Gastrocnemius medialis (tissue), 4 donors: ENCODE data around the gene TMEM53. TPM values are rescaled to one million over a fixed set of nuclear protein-coding genes. Genes with fewer than 3 reads are reported as not detected.

ENCODE experiments used
- ATAC-seq, 2 donors: fragments of 150-250 bp; one replicate each; pipeline ENCODE4 v1.9.1; 2016
- DNase-seq, 2 donors: peaks; one replicate each; pipeline ENCODE4 v3.0.0-alpha.2; 2019
- H3K27ac ChIP-seq, 4 donors: fragments of 200-600 bp; sonication (generic); 1 replicate in 1 of 4; 2 replicates in 3 of 4; pipeline ENCODE4 v1.5.1; 2016 to 2018; ENCODE audit warnings: mild to moderate bottlenecking in 2 of 4, moderate library complexity in 1 of 4
- H3K27me3 ChIP-seq, 3 donors: fragments of 200-600 bp; sonication (generic) in 2 of 3; 1 replicate in 1 of 3; 2 replicates in 2 of 3; pipeline versions ENCODE4 v1.5.1 to v1.6.0; 2016 to 2019; ENCODE audit warnings: mild to moderate bottlenecking in 1 of 3, moderate library complexity in 1 of 3
- H3K36me3 ChIP-seq, 2 donors: fragments of 200-600 bp; sonication (generic) in 1 of 2; one replicate each; pipeline ENCODE4 v1.5.1; 2017 to 2018
- H3K4me1 ChIP-seq, 2 donors: fragments of 200-600 bp; sonication (generic) in 1 of 2; one replicate each; pipeline ENCODE4 v1.5.1; 2016 to 2017; ENCODE audit warnings: mild to moderate bottlenecking in 2 of 2
- H3K4me3 ChIP-seq, 4 donors: fragments of 200-600 bp; sonication (generic) in 3 of 4; 1 replicate in 1 of 4; 2 replicates in 3 of 4; pipeline ENCODE4 v1.5.1; 2016 to 2019; ENCODE audit warnings: mild to moderate bottlenecking in 2 of 4
- H3K9me3 ChIP-seq, 3 donors: fragments of 200-600 bp; sonication (generic) in 2 of 3; 1 replicate in 1 of 3; 2 replicates in 2 of 3; pipeline ENCODE4 v1.5.1; 2016 to 2019
- CTCF ChIP-seq, 5 experiments: fragments of 450-650 bp in 3 of 5; fragments of 200-600 bp in 2 of 5; sonication (generic) in 2 of 5; IDR thresholded peaks in 4 of 5; conservative IDR thresholded peaks in 1 of 5; 1 replicate in 4 of 5; 2 replicates in 1 of 5; pipeline ENCODE4 v1.5.1; 2016 to 2019; ENCODE audit warnings: antibody characterized with exemption in 5 of 5, mild to moderate bottlenecking in 3 of 5, moderate library complexity in 3 of 5
- POLR2A ChIP-seq, 2 donors: fragments of 450-650 bp; IDR thresholded peaks; one replicate each; pipeline ENCODE4 v1.6.1; 2017; ENCODE audit warnings: antibody characterized with exemption in 2 of 2, mild to moderate bottlenecking in 2 of 2, moderate library complexity in 2 of 2
- in situ Hi-C, 4 donors: fragments of 200-750 bp; cut with MboI; loops; one replicate each; pipeline versions ENCODE4 v1.15.0 to v1.8.0; 2017; ENCODE audit warnings: low sequenced_read_pairs in 4 of 4
- intact Hi-C: fragments of 100-400 bp; cut with DNase I; formaldehyde crosslinking; loops from one replicate; pipeline ENCODE4 v1.15.1; 2023; ENCODE audit warnings: low total_unique reads
- total RNA-seq, 4 donors: library from RNA; depleted of rRNA; stranded (reverse); fragments of >200 nt; gene quantifications; one replicate each; pipeline versions ENCODE4 v1.1.0 to v1.2.3, GENCODE V29; 2016

Gene TMEM53
- total RNA-seq, 4 donors from 2014 or later = 2.6 to 5.9 (median 4.2) TPM

GRCh38 chr1:44664730-44665370 lies 9.4 kb downstream of the TMEM53 start:
- Histone ChIP-seq H3K4me1 (peaks cover 0 to 7% of the 10 kb centered on the region in 2 donors), H3K36me3 (no peaks in the 10 kb centered on the region), H3K27me3 (no peaks in the 10 kb centered on the region), H3K4me3 (no peak overlapping the region), H3K27ac (no peak overlapping the region), H3K9me3 (no peaks in the 10 kb centered on the region)
- intact Hi-C loops = no loop called here
- ATAC-seq (no peak), DNase-seq (no peak)
- in situ Hi-C loops = no loop called here
- TF ChIP-seq CTCF (IDR thresholded peaks at IDR 0.05 in 4 of 5, conservative IDR thresholded peaks at IDR 0.05 in 1 of 5) = no peak
- no peak for TF ChIP-seq POLR2A (IDR thresholded peaks at IDR 0.05)

GRCh38 chr1:44663417-44663816 lies 10.9 kb downstream of the TMEM53 start:
- ATAC-seq = no peak
- Histone ChIP-seq H3K36me3 (no peaks in the 10 kb centered on the region), H3K27ac (no peak overlapping the region), H3K4me3 (no peak overlapping the region), H3K27me3 (no peaks in the 10 kb centered on the region), H3K9me3 (no peaks in the 10 kb centered on the region), H3K4me1 (peaks cover 0 to 8% of the 10 kb centered on the region in 2 donors)
- no peak for DNase-seq
- no peak for TF ChIP-seq CTCF (IDR thresholded peaks at IDR 0.05 in 4 of 5, conservative IDR thresholded peaks at IDR 0.05 in 1 of 5)
- no peak for TF ChIP-seq POLR2A (IDR thresholded peaks at IDR 0.05)
- in situ Hi-C loops = no loop called here
- intact Hi-C loops = no loop called here

- H3K4me3 ChIP-seq = no peak overlapping the region
- H3K27me3 ChIP-seq = no peaks in the 10 kb centered on the region
- intact Hi-C loops (no loop called here), in situ Hi-C loops (no loop called here)
- H3K27ac ChIP-seq = no peak overlapping the region
- DNase-seq (no peak), ATAC-seq (no peak)
- H3K9me3 ChIP-seq = no peaks in the 10 kb centered on the region
- TF ChIP-seq POLR2A (IDR thresholded peaks at IDR 0.05) (no peak), CTCF (IDR thresholded peaks at IDR 0.05 in 4 of 5, conservative IDR thresholded peaks at IDR 0.05 in 1 of 5) (no peak)
- peaks cover 0 to 8% of the 10 kb centered on the region in 2 donors for H3K4me1 ChIP-seq
- no peaks in the 10 kb centered on the region for H3K36me3 ChIP-seq
Measured at GRCh38 chr1:44662683-44663030, 11.6 kb downstream of the TMEM53 start.

- H3K4me1 ChIP-seq = peaks cover 0 to 8% of the 10 kb centered on the region in 2 donors
- no peaks in the 10 kb centered on the region for H3K36me3 ChIP-seq
- DNase-seq (no peak), ATAC-seq (no peak)
- no peaks in the 10 kb centered on the region for H3K9me3 ChIP-seq
- no peak overlapping the region for H3K4me3 ChIP-seq
- no peaks in the 10 kb centered on the region for H3K27me3 ChIP-seq
- intact Hi-C loops (no loop called here), in situ Hi-C loops (no loop called here)
- TF ChIP-seq CTCF (IDR thresholded peaks at IDR 0.05 in 4 of 5, conservative IDR thresholded peaks at IDR 0.05 in 1 of 5) = no peak
- TF ChIP-seq POLR2A (IDR thresholded peaks at IDR 0.05) = no peak
- no peak overlapping the region for H3K27ac ChIP-seq
Measured at GRCh38 chr1:44661781-44662682, 12.2 kb downstream of the TMEM53 start.
